ENCODE results near the gene FABP7. TPM values are rescaled to one million over a fixed set of nuclear protein-coding genes. Genes with fewer than 3 reads are reported as not detected.

Gene FABP7
- total RNA-seq, 1 experiment from 2014 or later = not detected

GRCh38 chr6:122829456-122829855 lies 49.9 kb downstream of the FABP7 start:
- intact Hi-C loops (cut with micrococcal nuclease; ENCODE audit: unreplicated experiment) = no loop called here
- no peaks in the 10 kb centered on the region for H3K27me3 Mint-ChIP-seq (ENCODE audit: insufficient read depth, unreplicated experiment)
- H3K9me3 Mint-ChIP-seq (ENCODE audit: unreplicated experiment) = peaks cover 9% of the 10 kb centered on the region
- BruUV-seq (replicated peaks) = no TSS peak
- H3K36me3 Mint-ChIP-seq (ENCODE audit: insufficient read depth, unreplicated experiment) = no peaks in the 10 kb centered on the region
- no peaks in the 10 kb centered on the region for H3K9me3 ChIP-seq
- no peak for DNase-seq
- H3K4me1 ChIP-seq = peaks cover 25% of the 10 kb centered on the region
- no peak overlapping the region for H3K4me3 ChIP-seq (ENCODE audit: low read depth, low read length)
- H3K4me1 Mint-ChIP-seq (ENCODE audit: low read depth, unreplicated experiment) = peaks cover 19% of the 10 kb centered on the region
- H3K36me3 ChIP-seq (ENCODE audit: control insufficient read depth, insufficient read depth, low read length) = no peaks in the 10 kb centered on the region
- H3K27ac Mint-ChIP-seq (ENCODE audit: unreplicated experiment) = no peak overlapping the region
- H3K27me3 ChIP-seq (replicated peaks; ENCODE audit: control insufficient read depth, insufficient read depth, low read length) = no peaks in the 10 kb centered on the region
- ChIA-PET CTCF (no interaction called here), POLR2A (no interaction called here)
- no peak for TF ChIP-seq CTCF (IDR thresholded peaks at IDR 0.05; ENCODE audit: insufficient read depth in 1 of 2, low read depth in 1 of 2, low read length in 1 of 2, severe bottlenecking in 1 of 2, unreplicated experiment in 1 of 2)
- no peak overlapping the region for H3K4me3 Mint-ChIP-seq (ENCODE audit: unreplicated experiment)

GRCh38 chr6:122831511-122831910 lies 52.0 kb downstream of the FABP7 start:
- peak; percentile 36 to 47 for DNase-seq
- no peak overlapping the region for H3K4me3 ChIP-seq (ENCODE audit: low read depth, low read length)
- no peaks in the 10 kb centered on the region for H3K36me3 Mint-ChIP-seq (ENCODE audit: insufficient read depth, unreplicated experiment)
- POLR2A ChIA-PET = no interaction called here
- no peaks in the 10 kb centered on the region for H3K27me3 ChIP-seq (replicated peaks; ENCODE audit: control insufficient read depth, insufficient read depth, low read length)
- intact Hi-C loops (cut with micrococcal nuclease; ENCODE audit: unreplicated experiment) = loop anchor here (1.0 to 2.0 kb wide), 3 partner anchors 19 to 59 kb away; no protein-coding TSS in a partner anchor
- CTCF ChIA-PET = no interaction called here
- BruUV-seq (replicated peaks) = no TSS peak
- H3K27me3 Mint-ChIP-seq (ENCODE audit: insufficient read depth, unreplicated experiment) = no peaks in the 10 kb centered on the region
- no peaks in the 10 kb centered on the region for H3K9me3 ChIP-seq
- H3K27ac Mint-ChIP-seq (ENCODE audit: unreplicated experiment) = no peak overlapping the region
- peaks cover 19% of the 10 kb centered on the region for H3K4me1 Mint-ChIP-seq (ENCODE audit: low read depth, unreplicated experiment)
- H3K9me3 Mint-ChIP-seq (ENCODE audit: unreplicated experiment) = peaks cover 9% of the 10 kb centered on the region
- H3K36me3 ChIP-seq (ENCODE audit: control insufficient read depth, insufficient read depth, low read length) = no peaks in the 10 kb centered on the region
- no peak for TF ChIP-seq CTCF (IDR thresholded peaks at IDR 0.05; ENCODE audit: insufficient read depth in 1 of 2, low read depth in 1 of 2, low read length in 1 of 2, severe bottlenecking in 1 of 2, unreplicated experiment in 1 of 2)
- H3K4me3 Mint-ChIP-seq (ENCODE audit: unreplicated experiment) = no peak overlapping the region
- peaks cover 34% of the 10 kb centered on the region for H3K4me1 ChIP-seq

- no peak for DNase-seq
- ChIA-PET CTCF (no interaction called here), POLR2A (no interaction called here)
- no peak overlapping the region for H3K4me3 ChIP-seq (ENCODE audit: low read depth, low read length)
- intact Hi-C loops (cut with micrococcal nuclease; ENCODE audit: unreplicated experiment) = no loop called here
- no peaks in the 10 kb centered on the region for H3K9me3 ChIP-seq
- H3K4me1 Mint-ChIP-seq (ENCODE audit: low read depth, unreplicated experiment) = peaks cover 19% of the 10 kb centered on the region
- no peaks in the 10 kb centered on the region for H3K27me3 Mint-ChIP-seq (ENCODE audit: insufficient read depth, unreplicated experiment)
- no peak overlapping the region for H3K4me3 Mint-ChIP-seq (ENCODE audit: unreplicated experiment)
- H3K4me1 ChIP-seq = peaks cover 34% of the 10 kb centered on the region
- H3K36me3 Mint-ChIP-seq (ENCODE audit: insufficient read depth, unreplicated experiment) = no peaks in the 10 kb centered on the region
- TF ChIP-seq CTCF (IDR thresholded peaks at IDR 0.05; ENCODE audit: insufficient read depth in 1 of 2, low read depth in 1 of 2, low read length in 1 of 2, severe bottlenecking in 1 of 2, unreplicated experiment in 1 of 2) = no peak
- peaks cover 9% of the 10 kb centered on the region for H3K9me3 Mint-ChIP-seq (ENCODE audit: unreplicated experiment)
- BruUV-seq (replicated peaks) = no TSS peak
- H3K36me3 ChIP-seq (ENCODE audit: control insufficient read depth, insufficient read depth, low read length) = no peaks in the 10 kb centered on the region
- H3K27me3 ChIP-seq (replicated peaks; ENCODE audit: control insufficient read depth, insufficient read depth, low read length) = no peaks in the 10 kb centered on the region
- peak overlapping the region; percentile 9 for H3K27ac Mint-ChIP-seq (ENCODE audit: unreplicated experiment)
Observed at GRCh38 chr6:122832459-122832858, 52.9 kb downstream of the FABP7 start.

All from Caco-2 (cell line).